Heart left ventricle (tissue), 16 donors: Measurements from ENCODE around the gene RFFL. TPM values are rescaled to one million over a fixed set of nuclear protein-coding genes. Genes with fewer than 3 reads are reported as not detected.

Experiments used
- ATAC-seq, 4 donors: fragments of 200-7000 bp; cut with Tn5 transposase; one replicate each; pipeline ENCODE4 v1.9.1; 2020 to 2022; ENCODE audit warnings: moderate library complexity in 4 of 4, mild to moderate bottlenecking in 3 of 4, moderate number of reproducible peaks in 1 of 4
- DNase-seq, 5 donors: peaks; one replicate each; pipeline ENCODE4 v3.0.0-alpha.2; 2020
- H3K27ac ChIP-seq, 12 donors: fragments of 200-600 bp; sonication (generic) in 4 of 12; one replicate each; pipeline versions ENCODE4 v1.5.0 to v1.8.0; 2016 to 2022; ENCODE audit warnings: mild to moderate bottlenecking in 2 of 12
- H3K27me3 ChIP-seq, 9 donors: fragments of 200-600 bp; sonication (generic) in 2 of 9; one replicate each; pipeline versions ENCODE4 v1.5.1 to v1.8.0; 2016 to 2022; ENCODE audit warnings: mild to moderate bottlenecking in 3 of 9
- H3K36me3 ChIP-seq, 9 donors: fragments of 200-600 bp; sonication (generic) in 2 of 9; one replicate each; pipeline versions ENCODE4 v1.5.0 to v1.8.0; 2018 to 2022; ENCODE audit warnings: mild to moderate bottlenecking in 2 of 9
- H3K4me1 ChIP-seq, 12 donors: fragments of 200-600 bp; sonication (generic) in 4 of 12; one replicate each; pipeline versions ENCODE4 v1.5.0 to v1.8.0; 2016 to 2022; ENCODE audit warnings: mild to moderate bottlenecking in 3 of 12
- H3K4me3 ChIP-seq, 12 donors: fragments of 200-600 bp; sonication (generic) in 4 of 12; one replicate each; pipeline versions ENCODE4 v1.5.0 to v1.8.0; 2017 to 2022; ENCODE audit warnings: mild to moderate bottlenecking in 9 of 12, moderate library complexity in 4 of 12
- H3K9me3 ChIP-seq, 12 donors: fragments of 200-600 bp; sonication (generic) in 4 of 12; one replicate each; pipeline versions ENCODE4 v1.5.0 to v1.8.0; 2016 to 2022; ENCODE audit warnings: mild to moderate bottlenecking in 1 of 12
- CTCF ChIP-seq, 12 donors: fragments of 200-600 bp; sonication (generic) in 4 of 12; IDR thresholded peaks; one replicate each; pipeline versions ENCODE4 v1.5.0 to v1.8.0; 2018 to 2022; ENCODE audit warnings: antibody characterized with exemption in 12 of 12, mild to moderate bottlenecking in 5 of 12
- POLR2A ChIP-seq, 2 donors: fragments of 450-650 bp; IDR thresholded peaks; one replicate each; pipeline ENCODE4 v1.6.1; 2017; ENCODE audit warnings: antibody characterized with exemption in 2 of 2, mild to moderate bottlenecking in 2 of 2, moderate library complexity in 2 of 2
- WGBS, 4 donors: extraction: QIAGEN DNeasy Blood & Tissue Kit in 2 of 4; methylation state at CpG; one replicate each; pipeline versions ENCODE4 v1.1.5 to v1.1.7; 2013 to 2018; 5-methylcytosine and 5-hydroxymethylcytosine counted together
- intact Hi-C, 10 donors: fragments of 100-400 bp; cut with DNase I; formaldehyde crosslinking; loops; one replicate each; pipeline versions ENCODE4 v1.11.1 to v1.14.2; 2022
- polyA plus RNA-seq, 2 donors: library from polyadenylated mRNA; stranded (reverse); fragments of 200-250 nt; gene quantifications; one replicate each; pipeline ENCODE4 v1.2.3, GENCODE V29; 2013
- total RNA-seq, 9 donors: library from RNA; depleted of rRNA in 2 of 9; stranded (reverse); fragments of >200 nt in 2 of 9; fragmentation: NEBNext Ultra II Directional in 3 of 9; extraction: Animal tissue kit (Norgen Biotek cat#: 25700) in 3 of 9; gene quantifications; one replicate each; pipeline versions ENCODE4 v1.1.0 to v1.2.4, GENCODE V29; 2016 to 2023
- donor health status: ischemic (EF 13 %, LVEDD 7.1; RV severe dilation, severe dysfunction).
- donor health status: healthy with polysubstance abuse.
- donor health status: DM: no; HTN: yes; CAD: no.
- donor health status: DM: no; HTN: no; CAD: no.
- donor health status: ischemic (EF 25% LVEDD 6.9; RV normal size, moderate dysfunction).
- donor health status: ischemic (EF 25% LVEDD 5.7; RV mildly dilated, moderate dysfunction).
- donor health status: healthy.
- donor health status: DM: yes; HTN: yes; CAD: no.
- donor health status: ischemic (EF 35%, LVEDD 5.7; RV mildly dilated, moderate dysfunction).
- donor health status: nonischemic (EF 11% LVEDD 7.7; RV severe dilation, severe dysfunction).
- donor health status: DM: yes; HTN: yes; CAD: no.
- donor health status: PGD.
- donor health status: ischemic (EF 29% LVEDD 5.4; RV normal size, mild dysfunction).
- donor health status: nonischemic (EF 23%, LVEDD 6.1; RV moderate dilation, normal function).

The RFFL gene
- total and polyA plus RNA-seq, 11 donors = 2.6 to 21.6 (median 13.0) TPM

- TF ChIP-seq CTCF (IDR thresholded peaks at IDR 0.05) (no peak), POLR2A (IDR thresholded peaks at IDR 0.05) (no peak)
- Histone ChIP-seq H3K4me1 (peaks cover 0 to 32% (median 13%) of the 10 kb centered on the region in 12 donors), H3K27me3 (no peaks in the 10 kb centered on the region), H3K9me3 (no peaks in the 10 kb centered on the region), H3K27ac (no peak overlapping the region), H3K36me3 (no peaks in the 10 kb centered on the region), H3K4me3 (peak overlapping the region in 3 of 12 donors; percentile 84 to 96 (median 93))
- WGBS, 4 donors = 95 to 97% (median 96%) methylated on average over 8 of the region's 8 CpGs
- DNase-seq = no peak
- ATAC-seq = no peak
- intact Hi-C loops = loop anchor here in 5 of 10 donors (5.0 to 10.0 kb wide), 3 partner anchors 90 to 105 kb away; partner anchors contain the start of gene LIG3 (in 4 of the 5)
Measured at GRCh38 chr17:35086931-35087573, 23.5 kb upstream of the RFFL start.

GRCh38 chr17:35086164-35086563 lies 22.7 kb upstream of the RFFL start:
- 97 to 99% (median 97%) methylated on average over 8 of the region's 8 CpGs for WGBS, 4 donors
- Histone ChIP-seq H3K36me3 (no peaks in the 10 kb centered on the region), H3K9me3 (no peaks in the 10 kb centered on the region), H3K4me3 (no peak overlapping the region), H3K27me3 (no peaks in the 10 kb centered on the region), H3K27ac (no peak overlapping the region), H3K4me1 (peaks cover 0 to 41% (median 15%) of the 10 kb centered on the region in 12 donors)
- DNase-seq (no peak), ATAC-seq (no peak)
- TF ChIP-seq CTCF (IDR thresholded peaks at IDR 0.05) (no peak), POLR2A (IDR thresholded peaks at IDR 0.05) (no peak)
- intact Hi-C loops = loop anchor here in 5 of 10 donors (5.0 to 10.0 kb wide), 3 partner anchors 89 to 104 kb away; partner anchors contain the start of gene LIG3 (in 4 of the 5)

- WGBS, 4 donors = 81 to 95% (median 92%) methylated on average over 2 of the region's 2 CpGs
- Histone ChIP-seq H3K9me3 (no peaks in the 10 kb centered on the region), H3K27me3 (no peaks in the 10 kb centered on the region), H3K27ac (no peak overlapping the region), H3K4me1 (peaks cover 0 to 49% (median 15%) of the 10 kb centered on the region in 12 donors), H3K36me3 (no peaks in the 10 kb centered on the region), H3K4me3 (no peak overlapping the region)
- no peak for DNase-seq
- no peak for TF ChIP-seq POLR2A (IDR thresholded peaks at IDR 0.05)
- intact Hi-C loops = loop anchor here in 5 of 10 donors (5.0 to 10.0 kb wide), 3 partner anchors 88 to 103 kb away; partner anchors contain the start of gene LIG3 (in 4 of the 5)
- ATAC-seq = no peak
Measured at GRCh38 chr17:35084987-35085386, 21.5 kb upstream of the RFFL start.

- H3K36me3 ChIP-seq = no peaks in the 10 kb centered on the region
- no peak for DNase-seq
- H3K9me3 ChIP-seq = no peaks in the 10 kb centered on the region
- TF ChIP-seq POLR2A (IDR thresholded peaks at IDR 0.05) (no peak), CTCF (IDR thresholded peaks at IDR 0.05) (no peak)
- intact Hi-C loops = loop anchor here in 1 of 10 donors (10.0 kb wide), 1 partner anchor 98 kb away; the partner anchor contains the start of gene LIG3
- WGBS, 4 donors = 79 to 91% (median 87%) methylated on average over 2 of the region's 2 CpGs
- H3K27ac ChIP-seq = no peak overlapping the region
- no peaks in the 10 kb centered on the region for H3K27me3 ChIP-seq
- peaks cover 0 to 49% (median 6%) of the 10 kb centered on the region in 12 donors for H3K4me1 ChIP-seq
- H3K4me3 ChIP-seq = no peak overlapping the region
- no peak for ATAC-seq
Measured at GRCh38 chr17:35083071-35083470, 19.6 kb upstream of the RFFL start.
